Fibroblast of skin of right biceps (primary cell): ENCODE results near the gene SYN1.

Source experiments
- DNase-seq: peaks from one replicate; pipeline ENCODE4 v3.0.0-alpha.2; 2013

SYN1 gene

GRCh38 chrX:47571215-47571614 lies 48.4 kb downstream of the SYN1 start:
- DNase-seq, result no peak

DNA sequence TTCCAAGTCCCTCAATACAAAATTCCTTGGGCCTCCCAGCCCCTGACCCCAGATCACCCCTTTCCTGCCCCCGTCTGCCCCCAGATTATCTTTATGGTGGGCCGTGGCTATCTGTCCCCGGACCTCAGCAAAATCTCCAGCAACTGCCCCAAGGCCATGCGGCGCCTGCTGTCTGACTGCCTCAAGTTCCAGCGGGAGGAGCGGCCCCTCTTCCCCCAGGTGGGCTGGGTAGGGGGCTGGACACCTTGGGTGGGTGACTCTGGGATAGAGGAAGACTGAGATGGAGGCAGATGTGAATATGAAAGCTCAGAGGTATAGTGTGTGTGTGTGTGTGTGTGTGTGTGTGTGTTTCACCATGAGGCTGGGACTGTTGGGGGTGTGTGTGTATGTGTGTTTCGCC lies 48.9 kb downstream of the SYN1 start:
- DNase-seq, result no peak

DNA sequence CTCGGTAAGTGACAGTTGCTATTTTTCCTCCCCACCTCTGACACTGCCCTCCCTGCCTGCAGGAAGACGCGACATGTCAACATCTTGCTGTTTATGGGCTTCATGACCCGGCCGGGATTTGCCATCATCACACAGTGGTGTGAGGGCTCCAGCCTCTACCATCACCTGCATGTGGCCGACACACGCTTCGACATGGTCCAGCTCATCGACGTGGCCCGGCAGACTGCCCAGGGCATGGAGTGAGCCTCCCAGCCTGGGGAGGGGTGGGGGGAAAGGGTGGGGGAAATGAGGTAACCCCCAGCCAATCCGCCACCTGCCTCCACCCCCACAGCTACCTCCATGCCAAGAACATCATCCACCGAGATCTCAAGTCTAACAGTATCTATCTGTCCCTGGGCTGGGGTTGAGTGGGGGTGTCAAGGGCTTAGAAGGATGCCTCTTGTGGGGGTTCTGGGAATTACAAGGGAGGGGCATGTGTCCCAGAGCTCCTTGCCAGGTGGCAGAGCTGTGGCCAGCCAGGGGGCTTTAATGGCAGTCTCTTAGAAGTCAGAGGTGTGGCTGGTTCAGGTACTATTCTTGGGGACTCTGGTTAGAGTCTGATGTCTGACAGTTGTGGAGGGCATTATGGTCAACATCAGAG lies 50.9 kb downstream of the SYN1 start:
- DNase-seq, result no peak

DNA sequence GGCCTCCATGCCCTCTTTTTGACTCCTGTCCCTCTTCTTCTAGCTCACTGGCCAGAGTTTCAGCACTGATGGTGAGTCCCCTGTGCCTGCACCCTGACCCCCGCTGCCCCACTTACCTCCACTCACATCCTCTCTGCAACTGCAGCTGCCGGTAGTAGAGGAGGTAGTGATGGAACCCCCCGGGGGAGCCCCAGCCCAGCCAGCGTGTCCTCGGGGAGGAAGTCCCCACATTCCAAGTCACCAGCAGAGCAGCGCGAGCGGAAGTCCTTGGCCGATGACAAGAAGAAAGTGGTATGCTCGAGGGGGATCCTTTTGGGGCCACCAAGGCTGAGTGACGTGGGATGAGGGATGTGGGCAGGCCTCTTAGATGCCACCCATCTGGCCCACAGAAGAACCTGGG lies 52.8 kb downstream of the SYN1 start:
- DNase-seq, result no peak

DNA sequence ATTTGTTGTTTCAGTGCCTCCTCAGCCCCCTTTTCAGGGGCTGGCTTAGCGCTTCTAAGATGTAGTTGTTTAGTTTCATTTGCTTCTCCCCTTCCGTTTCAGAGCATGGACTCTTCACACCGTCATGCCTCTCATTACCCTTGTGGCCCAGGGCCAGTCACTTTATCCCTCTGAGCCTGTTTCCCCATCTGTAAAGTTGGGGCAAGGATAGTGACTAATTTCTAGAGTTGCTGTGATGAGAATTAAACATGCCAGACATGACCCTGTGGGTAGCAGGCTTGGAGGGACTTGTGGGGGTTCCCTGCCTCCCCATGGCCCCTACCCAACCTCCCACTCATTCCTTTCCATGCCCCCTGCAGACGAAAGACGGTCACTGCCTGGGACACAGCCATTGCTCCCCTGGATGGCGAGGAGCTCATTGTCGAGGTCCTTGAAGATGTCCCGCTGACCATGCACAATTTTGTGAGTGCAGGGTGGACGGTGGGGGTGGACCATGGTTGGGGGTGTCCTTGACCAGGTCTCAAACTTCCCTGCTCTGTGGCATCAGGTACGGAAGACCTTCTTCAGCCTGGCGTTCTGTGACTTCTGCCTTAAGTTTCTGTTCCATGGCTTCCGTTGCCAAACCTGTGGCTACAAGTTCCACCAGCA lies 55.1 kb downstream of the SYN1 start:
- DNase-seq, result no peak

DNA sequence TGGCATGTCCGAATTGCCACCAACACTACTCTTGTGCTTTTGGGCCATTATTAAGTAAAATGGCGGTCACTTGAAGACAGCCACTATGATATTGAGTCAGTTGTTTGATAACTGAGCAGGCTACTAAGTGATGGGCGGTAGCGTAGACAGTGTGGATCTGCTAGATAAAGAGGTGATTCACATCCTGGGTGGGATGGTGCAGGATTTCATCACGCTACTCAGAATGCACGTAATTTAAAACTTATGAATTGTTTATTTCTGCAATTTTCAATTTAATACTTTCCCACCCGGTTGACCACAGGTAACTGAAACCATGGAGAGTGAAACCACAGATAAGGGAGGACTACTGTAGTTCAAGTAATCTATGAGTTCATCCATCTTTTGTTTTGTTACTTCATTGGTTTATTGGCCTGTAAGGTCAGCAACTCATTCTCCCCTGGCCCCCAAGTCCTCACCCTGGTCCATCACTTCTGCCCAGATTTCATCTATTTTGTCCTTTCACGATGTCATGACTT lies 55.8 kb downstream of the SYN1 start:
- no peak for DNase-seq

- DNase-seq, result no peak
Measured at GRCh38 chrX:47562615-47563243, 56.9 kb downstream of the SYN1 start.

DNA sequence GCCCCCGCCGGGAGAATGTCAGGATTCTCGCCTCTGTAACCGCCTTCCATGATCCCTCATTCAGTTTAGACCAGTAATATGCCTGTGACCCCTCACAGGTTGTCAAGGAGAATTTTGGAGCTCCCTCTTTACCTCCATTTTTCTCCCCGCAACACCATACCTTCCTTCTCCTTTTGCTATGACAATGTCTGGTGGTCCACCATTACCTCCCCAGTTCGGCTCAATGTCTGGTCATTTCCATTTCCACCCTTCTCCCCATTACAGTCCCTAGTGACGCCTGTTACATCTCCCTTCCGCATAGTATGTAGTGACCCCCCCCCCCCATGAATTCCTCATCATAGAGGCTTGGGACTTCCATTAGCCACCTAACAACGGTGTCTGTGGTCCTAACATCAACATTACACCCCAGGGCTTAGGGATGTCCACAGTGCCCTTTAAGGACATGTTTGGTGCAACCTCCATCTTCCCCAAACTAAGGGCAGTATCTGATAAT lies 58.0 kb downstream of the SYN1 start:
- DNase-seq, result no peak

DNA sequence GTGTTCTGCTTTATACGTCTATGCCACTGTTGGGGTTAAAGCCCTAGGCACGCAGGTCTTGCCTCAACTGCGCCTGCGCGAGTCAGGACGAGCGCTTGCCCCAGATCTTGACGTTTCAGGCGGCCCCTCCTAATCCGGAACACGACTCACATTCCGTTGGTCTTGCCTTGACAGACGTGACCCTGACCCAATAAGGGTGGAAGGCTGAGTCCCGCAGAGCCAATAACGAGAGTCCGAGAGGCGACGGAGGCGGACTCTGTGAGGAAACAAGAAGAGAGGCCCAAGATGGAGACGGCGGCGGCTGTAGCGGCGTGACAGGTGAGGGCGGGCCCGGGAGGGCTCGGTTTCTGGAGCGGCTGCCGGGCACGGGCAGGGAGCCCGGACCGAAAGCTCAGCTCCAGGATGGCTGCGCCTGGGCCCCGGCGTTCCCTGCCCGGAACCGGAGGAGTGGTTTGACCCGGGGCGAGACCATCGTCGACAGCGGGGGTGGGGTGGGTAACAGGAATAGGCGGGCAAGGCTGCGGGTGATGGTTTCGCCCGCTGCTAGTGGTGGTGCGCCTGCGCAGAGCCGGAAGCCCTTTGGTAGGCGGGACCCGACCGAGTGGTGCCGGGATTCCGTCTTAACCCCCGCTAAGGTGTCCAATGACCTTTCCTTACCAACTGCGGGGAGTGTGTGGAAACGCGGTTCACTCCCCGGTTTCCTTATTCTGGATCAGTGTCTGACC lies 58.6 kb downstream of the SYN1 start, which contains the start of gene ARAF:
Gene ARAF (plus strand): TSS at position 272 of the 725 bp plus-strand sequence. CDS start 1,763 bp downstream, outside the sequence.
- peak; percentile 100 for DNase-seq

DNA sequence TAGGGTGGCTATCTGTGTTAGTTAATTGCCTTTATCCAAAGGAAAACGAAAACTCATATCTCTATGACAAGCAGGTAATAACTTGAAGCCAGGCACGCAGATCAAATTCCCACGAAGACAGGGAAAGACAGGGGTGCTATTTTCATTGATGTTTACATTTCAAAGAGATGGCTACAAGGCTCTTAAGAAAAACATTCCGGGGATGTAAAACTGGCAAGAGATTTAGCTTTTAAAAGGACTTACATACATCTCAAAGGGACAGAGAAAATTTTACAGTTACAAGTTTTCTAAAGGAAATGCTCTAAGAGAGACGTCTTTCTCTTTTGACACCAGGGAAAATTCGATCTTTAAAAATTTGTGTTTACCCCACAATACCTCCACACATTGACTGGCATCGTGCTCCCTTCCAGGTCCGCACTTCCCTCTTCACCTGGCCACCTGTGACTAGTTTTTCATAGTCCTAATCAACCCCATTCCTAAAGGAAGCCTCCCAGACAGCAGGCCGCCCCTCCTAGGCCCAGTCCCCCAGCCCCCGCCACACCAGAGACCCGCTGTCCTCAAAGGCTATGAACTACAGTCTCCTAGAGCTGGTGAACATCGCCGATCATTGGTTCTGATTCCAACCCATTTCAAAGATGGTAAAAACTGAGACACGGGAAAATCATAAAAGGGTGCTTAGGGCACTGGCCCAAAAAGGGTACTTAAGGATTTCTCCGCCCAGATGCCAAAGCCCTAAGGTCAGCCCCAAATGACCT lies 59.3 kb downstream of the SYN1 start:
- DNase-seq, result no peak

- no peak for DNase-seq
Measured at GRCh38 chrX:47558436-47558835, 61.2 kb downstream of the SYN1 start.

GRCh38 chrX:47556045-47556623 lies 63.5 kb downstream of the SYN1 start:
- DNase-seq, result peak; percentile 94

DNA sequence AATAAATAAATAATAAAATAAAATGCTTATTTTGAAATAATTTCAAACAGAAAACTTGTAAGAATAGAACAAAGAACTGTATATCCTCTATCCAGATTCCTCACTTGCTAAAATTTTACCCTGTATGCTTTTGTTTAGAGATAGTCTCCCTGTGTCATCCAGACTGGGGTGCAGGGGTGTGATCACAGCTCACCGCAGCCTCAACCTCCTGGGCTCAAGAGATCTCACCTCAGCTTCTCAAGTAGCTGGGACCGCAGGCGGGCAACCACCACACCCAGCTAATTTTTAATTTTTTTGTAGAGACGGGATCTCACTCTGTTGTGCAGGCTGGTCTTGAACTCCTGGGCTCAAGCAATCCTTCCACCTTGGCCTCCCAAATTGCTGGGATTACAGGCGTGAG lies 76.2 kb downstream of the SYN1 start:
- no peak for DNase-seq

DNA sequence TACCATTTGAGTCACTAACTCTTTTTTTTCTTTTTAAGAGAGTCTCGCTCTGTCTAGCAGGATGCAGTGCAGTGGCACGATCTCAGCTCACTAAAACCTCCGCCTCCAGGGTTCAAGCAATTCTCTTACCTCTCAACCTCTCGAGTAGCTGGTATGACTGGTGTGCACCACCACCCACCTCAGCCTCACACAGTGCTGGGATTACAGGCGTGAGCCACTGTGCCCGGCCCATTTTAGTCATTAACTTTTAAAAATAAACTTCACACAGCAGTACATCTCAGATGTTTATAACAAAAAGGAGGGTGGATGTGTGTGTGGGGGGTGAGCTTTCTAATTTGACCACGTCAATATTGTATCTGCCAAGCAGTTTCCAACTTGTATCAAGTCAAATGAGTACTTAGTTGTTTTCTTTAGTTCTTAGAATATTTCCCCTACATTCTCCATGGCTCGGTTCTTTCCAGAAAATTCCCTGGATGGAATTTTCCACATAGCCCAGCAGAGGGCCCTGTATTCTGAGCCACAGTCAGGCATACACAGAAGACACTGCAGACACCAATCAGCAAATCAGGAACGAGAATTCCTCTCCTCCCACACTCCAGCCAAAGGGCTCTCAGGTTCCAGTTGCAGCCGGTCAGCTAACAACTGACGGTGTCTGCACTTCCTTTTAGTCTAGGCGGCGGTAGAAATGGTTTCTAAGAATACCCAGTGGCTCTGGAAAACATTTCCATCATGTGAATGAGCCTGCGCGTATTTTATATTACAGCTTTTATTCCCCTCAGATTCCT lies 78.7 kb downstream of the SYN1 start:
- DNase-seq, result peak; percentile 89

DNA sequence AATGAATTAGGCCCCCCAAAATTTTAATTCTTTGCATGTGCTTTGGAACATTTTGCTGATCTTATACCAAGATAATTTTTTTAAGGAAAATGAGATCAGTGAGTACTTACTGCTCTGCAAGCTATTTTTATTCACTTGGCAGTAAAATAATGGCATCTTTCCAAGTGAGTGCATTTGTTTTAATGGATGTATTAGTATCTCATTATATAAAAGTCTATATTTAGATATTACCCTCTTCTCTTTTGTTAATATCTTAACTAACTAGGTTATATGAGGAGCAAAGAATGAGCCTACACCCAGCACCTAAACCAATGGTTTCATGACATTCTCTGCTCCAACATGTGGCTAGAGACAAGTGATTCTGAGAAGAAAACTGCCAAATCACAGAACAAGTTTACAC lies 79.8 kb downstream of the SYN1 start:
- no peak for DNase-seq

GRCh38 chrX:47530049-47530448 lies 89.6 kb downstream of the SYN1 start:
- DNase-seq, result no peak

DNA sequence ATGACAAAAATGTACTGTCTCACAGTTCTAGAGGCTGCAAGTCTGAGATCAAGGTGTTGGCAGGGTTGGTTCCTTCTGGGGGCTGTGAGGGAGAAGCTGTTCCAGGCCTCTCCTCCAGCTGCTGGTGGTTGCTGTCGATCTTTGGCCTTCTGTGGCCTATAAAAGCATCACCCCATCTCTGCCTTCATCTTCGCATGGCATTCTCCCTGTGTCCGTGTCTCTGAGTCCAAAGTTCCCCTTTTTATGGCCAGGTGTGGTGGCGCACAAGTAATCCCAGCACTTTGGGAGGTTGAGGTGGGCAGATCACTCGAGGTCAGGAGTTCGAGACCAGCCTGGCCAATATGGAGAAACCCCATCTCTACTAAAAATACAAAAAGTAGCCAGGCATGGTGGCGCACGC lies 90.1 kb downstream of the SYN1 start:
- no peak for DNase-seq

GRCh38 chrX:47523713-47524166 lies 95.9 kb downstream of the SYN1 start:
- DNase-seq, result no peak

DNA sequence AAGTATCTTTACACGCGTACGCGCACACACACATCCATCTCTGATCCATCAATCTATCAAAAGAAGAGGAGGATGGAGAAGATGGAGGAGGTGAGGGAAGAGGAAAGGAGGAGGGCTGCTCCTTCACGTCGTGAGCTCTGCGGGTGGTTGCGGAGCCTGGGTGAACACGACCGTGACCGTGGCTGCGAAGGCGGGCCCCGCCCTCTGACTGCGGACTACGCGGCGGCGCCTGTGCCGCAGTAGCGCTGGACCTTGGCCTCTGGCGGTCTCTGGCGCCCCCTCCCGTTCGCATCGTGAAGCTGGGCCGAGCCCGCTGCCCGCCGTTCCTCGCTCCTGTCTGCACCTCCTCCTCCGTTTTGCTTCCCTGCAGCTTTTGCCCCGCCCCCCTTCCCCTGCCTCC lies 96.4 kb downstream of the SYN1 start:
- peak; percentile 68 for DNase-seq
